Stimulated activated CD4-positive, alpha-beta T cell treated with anti-CD3 and anti-CD28 coated beads, Interleukin-12 subunit alpha, Interleukin-12 subunit beta, amount 100 ng/mL, for 4 hours (primary cell): ENCODE measurements around the gene MYT1.

Experiments
- DNase-seq: peaks from one replicate; pipeline ENCODE4 v3.0.0-alpha.2; 2020

Gene MYT1

GRCh38 chr20:64140061-64140931 is 24.0 kb upstream of the MYT1 start:
- no peak for DNase-seq

DNA sequence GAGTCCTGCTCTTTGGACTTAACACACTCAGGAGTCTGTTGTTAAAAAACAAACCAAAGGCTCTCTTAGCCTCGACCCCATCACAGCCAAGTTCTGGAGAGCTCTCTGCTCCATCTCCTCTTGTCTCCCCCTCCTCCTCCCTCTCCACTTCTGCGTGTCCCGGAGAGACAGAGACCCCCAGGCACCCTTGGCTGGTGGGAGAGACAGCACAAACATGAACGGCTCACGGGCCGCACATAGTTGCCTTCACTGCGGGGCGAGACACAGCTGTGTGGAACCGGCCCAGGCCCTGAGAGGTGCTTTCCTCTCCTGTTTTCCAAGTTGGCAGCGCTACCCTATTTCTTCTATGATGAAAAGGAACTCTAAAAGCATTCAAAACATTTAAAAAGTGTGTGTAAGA is 23.3 kb upstream of the MYT1 start:
- no peak for DNase-seq

GRCh38 chr20:64142590-64142989 is 21.7 kb upstream of the MYT1 start:
- DNase-seq = no peak

DNA sequence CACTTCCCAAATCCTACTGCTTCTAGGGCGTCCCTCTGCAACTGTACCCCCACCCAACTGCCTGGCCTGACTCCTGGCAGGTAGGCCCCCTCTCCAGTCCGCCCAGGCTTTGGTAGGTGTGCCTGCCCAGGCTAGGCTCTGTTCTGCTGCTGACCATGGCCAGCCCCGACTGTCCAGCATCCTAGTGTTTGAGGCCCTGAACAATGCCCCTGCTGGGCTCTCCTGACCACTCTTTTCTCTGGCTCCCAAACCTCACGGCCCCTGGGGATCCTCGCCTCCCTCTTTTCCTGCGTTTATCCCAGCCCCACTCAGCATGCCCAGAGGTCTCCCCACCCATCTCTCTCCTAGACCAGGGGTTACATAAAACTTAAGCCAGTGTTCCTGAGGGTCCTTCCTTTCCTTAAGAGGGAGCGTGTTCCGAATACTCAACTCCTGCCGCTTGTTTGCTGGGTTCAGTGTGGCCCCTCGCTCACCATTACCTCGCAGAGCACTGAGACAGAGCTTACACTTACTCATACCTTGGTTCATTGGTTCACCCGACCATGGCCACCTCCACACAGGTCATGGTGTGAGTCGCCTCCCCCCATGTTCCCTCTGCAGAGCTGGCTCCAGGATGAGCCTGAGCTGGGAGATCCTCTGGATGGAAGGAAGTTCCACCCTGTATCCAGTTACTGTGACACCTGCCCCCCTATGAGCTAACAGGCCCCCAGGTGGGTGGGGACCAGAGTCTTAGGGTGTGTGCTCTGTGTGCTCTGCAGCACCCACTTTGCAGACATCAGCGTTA is 21.0 kb upstream of the MYT1 start:
- DNase-seq = no peak

GRCh38 chr20:64144144-64144912 is 19.9 kb upstream of the MYT1 start:
- DNase-seq = no peak

- no peak for DNase-seq
These were observed 18.6 kb upstream of the MYT1 start for GRCh38 chr20:64145458-64146300.

GRCh38 chr20:64146301-64146935 is 17.8 kb upstream of the MYT1 start:
- no peak for DNase-seq

- no peak for DNase-seq
These were observed 17.2 kb upstream of the MYT1 start for GRCh38 chr20:64146936-64147477.

- DNase-seq = no peak
These were observed 15.7 kb upstream of the MYT1 start for GRCh38 chr20:64148581-64148980.

- DNase-seq = no peak
These were observed 15.1 kb upstream of the MYT1 start for GRCh38 chr20:64149141-64149540.

DNA sequence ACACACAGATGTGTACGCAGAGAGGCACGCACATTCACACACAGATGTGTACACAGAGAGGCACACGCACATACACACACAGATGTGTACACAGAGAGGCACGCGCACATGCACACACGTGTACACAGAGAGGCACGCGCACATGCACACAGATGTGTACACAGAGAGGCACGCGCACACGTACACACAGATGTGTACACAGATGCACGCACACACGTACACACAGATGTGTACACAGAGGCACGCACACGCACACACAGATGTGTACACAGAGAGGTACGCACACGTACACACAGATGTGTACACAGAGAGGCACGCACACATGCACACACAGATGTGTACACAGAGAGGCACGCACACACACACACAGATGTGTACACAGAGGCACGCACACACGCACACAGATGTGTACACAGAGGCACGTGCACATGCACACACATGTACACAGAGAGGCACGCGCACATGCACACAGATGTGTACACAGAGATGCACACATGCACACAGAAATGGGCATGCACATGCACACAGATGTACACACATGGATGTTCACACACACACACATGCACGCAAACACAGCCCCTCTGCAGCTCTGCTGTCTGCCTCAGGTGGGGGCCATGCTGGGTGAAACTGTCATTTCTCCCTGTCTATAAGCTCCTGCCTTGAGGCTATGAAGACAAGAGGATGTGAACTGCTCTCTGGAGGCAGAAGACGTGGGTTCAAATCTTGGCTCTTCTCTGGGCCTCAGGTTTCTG is 14.3 kb upstream of the MYT1 start:
- no peak for DNase-seq

DNA sequence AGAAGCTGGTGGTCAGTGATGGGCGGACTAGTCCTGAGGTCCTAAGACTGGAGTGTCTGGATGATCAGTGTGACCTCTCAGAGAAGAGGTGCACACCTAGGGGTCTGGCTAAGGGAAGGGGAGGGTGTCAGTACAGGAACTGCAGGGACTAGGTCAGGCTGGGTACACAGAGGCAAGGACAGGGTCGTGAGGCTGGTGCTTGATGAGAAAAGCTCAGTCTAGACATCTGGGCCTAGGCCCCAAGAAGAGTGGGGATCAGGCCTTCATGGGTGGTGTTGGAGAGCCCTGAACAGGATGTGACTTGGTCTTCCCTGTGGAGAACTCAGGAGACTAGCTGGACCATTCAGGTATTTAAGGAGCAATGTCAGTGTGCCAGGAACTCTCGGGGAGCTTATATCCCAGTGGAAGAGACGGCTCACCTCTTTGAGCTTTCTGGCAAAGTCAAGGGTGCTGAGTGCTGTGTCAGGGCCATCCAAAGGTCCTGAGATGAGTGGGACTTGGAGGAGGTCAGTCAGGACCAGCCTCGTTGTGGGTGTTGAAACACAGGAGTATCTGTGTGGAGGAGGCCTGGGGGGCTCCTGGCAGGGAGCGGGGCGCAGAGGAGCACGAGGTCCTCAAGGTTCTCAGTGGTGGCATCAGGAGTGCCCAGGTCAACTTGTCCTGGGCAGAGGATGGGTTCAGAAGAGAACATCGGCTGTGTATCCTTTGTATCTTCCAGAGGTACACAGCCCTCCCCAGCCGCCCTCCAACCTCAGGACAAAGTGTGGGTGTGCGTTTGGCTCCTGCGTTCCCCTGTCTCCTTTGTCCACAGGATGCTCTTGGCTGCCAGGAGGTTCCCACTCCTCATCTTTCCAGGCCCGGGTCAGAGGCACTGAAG is 13.3 kb upstream of the MYT1 start:
- no peak for DNase-seq

GRCh38 chr20:64151633-64152530 is 12.4 kb upstream of the MYT1 start:
- DNase-seq = no peak

GRCh38 chr20:64152906-64153305 is 11.3 kb upstream of the MYT1 start:
- no peak for DNase-seq

GRCh38 chr20:64153410-64153809 is 10.8 kb upstream of the MYT1 start:
- no peak for DNase-seq

GRCh38 chr20:64153861-64154589 is 10.2 kb upstream of the MYT1 start:
- DNase-seq = no peak

DNA sequence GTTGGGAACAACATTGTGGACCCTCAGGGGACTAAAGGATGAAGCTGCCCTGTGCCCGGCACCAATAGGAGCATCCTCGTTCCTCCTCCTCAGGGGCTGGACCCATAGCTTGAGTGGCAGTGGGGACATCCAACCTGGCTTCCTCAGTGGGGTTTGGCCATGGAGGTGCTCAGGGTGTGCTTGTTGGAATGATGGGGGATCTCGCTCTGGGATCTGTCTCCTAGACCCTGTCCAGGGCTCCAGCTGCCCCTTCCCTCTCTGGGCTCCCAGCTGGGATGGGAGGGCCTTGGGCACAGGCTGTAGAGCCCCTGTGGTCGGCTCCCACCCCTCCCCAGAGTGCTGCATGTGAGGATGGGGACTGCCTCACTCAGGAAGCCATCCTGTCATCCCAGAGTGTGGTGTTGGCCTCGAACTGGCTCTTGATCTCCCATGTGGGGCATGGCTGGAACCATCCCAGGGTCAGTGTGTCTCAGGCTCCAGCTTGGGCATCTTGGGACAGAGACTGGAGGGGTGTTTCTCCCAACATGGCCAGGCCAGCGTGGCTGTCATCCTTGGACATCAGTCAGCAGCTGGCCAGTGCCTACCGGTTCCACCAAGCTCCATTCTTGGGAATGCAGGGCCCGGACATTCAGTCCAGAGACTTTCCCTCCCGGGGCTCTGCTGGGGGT is 9.5 kb upstream of the MYT1 start:
- DNase-seq = no peak
